HepG2 (cell line): ENCODE results near the gene CNNM4. TPM values are rescaled to one million over a fixed set of nuclear protein-coding genes. Genes with fewer than 3 reads are reported as not detected.

Source experiments
- ARNTL ChIP-seq: sonication (generic); formaldehyde crosslinking; IDR thresholded peaks from 2 replicates; pipeline ENCODE4 v1.4.0; 2020; ENCODE audit warnings: mild to moderate bottlenecking, missing genetic modification reagents
- CENPBD1 ChIP-seq: sonication (generic); formaldehyde crosslinking; IDR thresholded peaks from 2 replicates; pipeline ENCODE4 v1.8.0; 2022; ENCODE audit warnings: missing genetic modification reagents, low read depth, mild to moderate bottlenecking, borderline replicate concordance
- HNRNPL ChIP-seq: fragments of 200-400 bp; formaldehyde crosslinking; IDR thresholded peaks from 2 replicates; pipeline ENCODE4 v1.6.1; 2017; ENCODE audit warnings: mild to moderate bottlenecking, low read depth, low read length
- IKZF5 ChIP-seq: IDR thresholded peaks from 2 replicates; pipeline ENCODE4 v1.6.1; 2018; ENCODE audit warnings: missing genetic modification reagents, mild to moderate bottlenecking, missing compliant biosample characterization
- JUNB ChIP-seq: sonication (generic); formaldehyde crosslinking; IDR thresholded peaks from 2 replicates; pipeline ENCODE4 v1.8.0; 2022; ENCODE audit warnings: missing genetic modification reagents, mild to moderate bottlenecking, borderline replicate concordance
- MBNL3 ChIP-seq: fragments of 250-450 bp; sonication (Bioruptor Pico); conservative IDR thresholded peaks from 2 replicates; pipeline ENCODE4 v1.8.0; 2022; ENCODE audit warnings: mild to moderate bottlenecking, inconsistent platforms
- MZF1 ChIP-seq: sonication (generic); formaldehyde crosslinking; IDR thresholded peaks from 2 replicates; pipeline ENCODE4 v1.8.1; 2023; ENCODE audit warnings: mild to moderate bottlenecking, missing genetic modification reagents, borderline replicate concordance
- NCOA2 ChIP-seq: sonication (generic); formaldehyde crosslinking; IDR thresholded peaks from 2 replicates; pipeline ENCODE4 v1.8.0; 2022; ENCODE audit warnings: inconsistent platforms
- NKX3-1 ChIP-seq: sonication (generic); formaldehyde crosslinking; IDR thresholded peaks from 2 replicates; pipeline ENCODE4 v1.5.0; 2020; ENCODE audit warnings: missing genetic modification reagents
- NR2F6 ChIP-seq, 2 experiments: IDR thresholded peaks; 2 replicates each; pipeline ENCODE4 v1.6.1; 2016; ENCODE audit warnings: antibody characterized with exemption in 1 of 2, mild to moderate bottlenecking in 1 of 2
- POLR2G ChIP-seq: fragments of 200-400 bp; formaldehyde crosslinking; IDR thresholded peaks from 2 replicates; pipeline ENCODE4 v1.6.1; 2018; ENCODE audit warnings: mild to moderate bottlenecking, low read depth, low read length, moderate library complexity
- RXRB ChIP-seq: IDR thresholded peaks from 2 replicates; pipeline ENCODE4 v1.6.1; 2016; ENCODE audit warnings: borderline replicate concordance, missing genetic modification reagents, missing compliant biosample characterization
- TARDBP ChIP-seq: sonication (generic); formaldehyde crosslinking; IDR thresholded peaks from 2 replicates; pipeline ENCODE4 v1.8.0; 2022; ENCODE audit warnings: mild to moderate bottlenecking, missing genetic modification reagents
- TMF1 ChIP-seq: sonication (generic); formaldehyde crosslinking; IDR thresholded peaks from 2 replicates; pipeline ENCODE4 v1.8.1; 2022; ENCODE audit warnings: low read depth, missing genetic modification reagents
- TOPORS ChIP-seq: sonication (generic); formaldehyde crosslinking; IDR thresholded peaks from 2 replicates; pipeline ENCODE4 v1.8.0; 2023; ENCODE audit warnings: mild to moderate bottlenecking, missing genetic modification reagents
- ZBTB8A ChIP-seq: sonication (generic); formaldehyde crosslinking; IDR thresholded peaks from 2 replicates; pipeline ENCODE4 v1.4.0; 2020; ENCODE audit warnings: mild to moderate bottlenecking, low read depth, missing genetic modification reagents, borderline replicate concordance
- ZFP41 ChIP-seq: sonication (generic); formaldehyde crosslinking; IDR thresholded peaks from 2 replicates; pipeline ENCODE4 v1.4.0; 2020; ENCODE audit warnings: mild to moderate bottlenecking, missing genetic modification reagents, borderline replicate concordance
- ZMAT3 ChIP-seq: sonication (generic); formaldehyde crosslinking; conservative IDR thresholded peaks from 2 replicates; pipeline ENCODE4 v1.7.0; 2021; ENCODE audit warnings: missing genetic modification reagents
- ZNF253 ChIP-seq: sonication (generic); formaldehyde crosslinking; IDR thresholded peaks from 2 replicates; pipeline ENCODE4 v1.8.0; 2022; ENCODE audit warnings: mild to moderate bottlenecking, missing genetic modification reagents, borderline replicate concordance
- ZNF275 ChIP-seq: sonication (generic); formaldehyde crosslinking; IDR thresholded peaks from 2 replicates; pipeline ENCODE4 v1.8.0; 2022; ENCODE audit warnings: missing genetic modification reagents, mild to moderate bottlenecking, inconsistent platforms, borderline replicate concordance
- ZNF687 ChIP-seq: sonication (generic); formaldehyde crosslinking; IDR thresholded peaks from 2 replicates; pipeline ENCODE4 v1.5.1; 2020; ENCODE audit warnings: mild to moderate bottlenecking, missing genetic modification reagents, moderate library complexity
- ZNF891 ChIP-seq: sonication (generic); formaldehyde crosslinking; IDR thresholded peaks from 2 replicates; pipeline ENCODE4 v1.5.0; 2020; ENCODE audit warnings: mild to moderate bottlenecking, missing genetic modification reagents
- polyA plus RNA-seq, 8 experiments: library from polyadenylated mRNA; depleted of rRNA in 3 of 8; stranded (reverse) in 7 of 8; unstranded in 1 of 8; fragments of >200 nt; fragmentation: Illumina TruSeq in 4 of 8; extraction: Trizol in 4 of 8; gene quantifications; 2 replicates each; pipeline versions ENCODE4 v1.2.1 to v1.2.3, GENCODE V29; 2011 to 2016; ENCODE audit warnings: low read depth in 4 of 8, missing spikeins in 1 of 8, mixed read lengths in 1 of 8; ENCODE audit not compliant: insufficient read depth in 1 of 8
- total RNA-seq, 5 experiments: library from RNA; depleted of rRNA; stranded (reverse); fragments of >200 nt; fragmentation: Illumina TruSeq; extraction: Trizol; gene quantifications; 2 replicates each; pipeline ENCODE4 v1.2.3, GENCODE V29; 2016; ENCODE audit warnings: low read depth in 1 of 5

Gene CNNM4
- total and polyA plus RNA-seq, 2 of the 13 experiments (the other 11 are each of a cell fraction or from before 2014, with no cell fraction given), result 5.9 to 8.4 TPM

GRCh38 chr2:96816127-96816835, 55.6 kb downstream of the CNNM4 start, which contains the start of gene CNNM3 (continued):
- TF ChIP-seq TOPORS (peak; percentile 75; the same call in 1 of the 2 replicates), TMF1 (CRISPR knock-in tag) (0 out of 2 replicates have a peak, but pooled peaks have one; percentile 32), HNRNPL (peak; percentile 54; the same call in 1 of the 2 replicates), ZBTB8A (CRISPR knock-in tag) (0 out of 2 replicates have a peak, but pooled peaks have one; percentile 78), ZNF687 (CRISPR knock-in tag) (peak; percentile 84), ZMAT3 (CRISPR knock-in tag) (peak; percentile 72), ZNF275 (CRISPR knock-in tag) (peak; percentile 67; the same call in 1 of the 2 replicates), ZFP41 (CRISPR knock-in tag) (no peak), POLR2G (peak; percentile 95), NKX3-1 (CRISPR knock-in tag) (0 out of 2 replicates have a peak, but pooled peaks have one; percentile 0), TARDBP (CRISPR knock-in tag) (peak; percentile 90), MZF1 (CRISPR knock-in tag) (no peak), ARNTL (CRISPR knock-in tag) (peak; percentile 79; the same call in 1 of the 2 replicates), ZNF253 (peak; percentile 70; the same call in 1 of the 2 replicates), NR2F6 (IDR thresholded peaks at IDR 0.05) (no peak), NR2F6 (CRISPR knock-in tag; IDR thresholded peaks at IDR 0.05) (0 out of 2 replicates have a peak, but pooled peaks have one; percentile 11), MBNL3 (CRISPR knock-in tag) (no peak), IKZF5 (0 out of 2 replicates have a peak, but pooled peaks have one; percentile 42), CENPBD1 (no peak; the same call in 1 of the 2 replicates), ZNF891 (peak; percentile 81; the same call in 1 of the 2 replicates), NCOA2 (CRISPR knock-in tag) (no peak; the same call in 1 of the 2 replicates), JUNB (no peak), RXRB (CRISPR knock-in tag) (peak; percentile 16)
